HEK293 (cell line): ENCODE results near the gene MRPL55.

ENCODE experiments used
- CTCF ChIA-PET: fragments of 350-600 bp; formaldehyde crosslinking; extraction: SDS; loops from one replicate; lab custom pipeline; 2021; ENCODE audit warnings: antibody characterized with exemption; lab: Yijun Ruan, JAX
- POLR2A ChIA-PET: fragments of 300-600 bp; formaldehyde crosslinking; extraction: SDS; loops from one replicate; lab custom pipeline; 2020; ENCODE audit warnings: antibody characterized with exemption, inconsistent platforms; lab: Yijun Ruan, JAX
- H3K27ac ChIP-seq: fragments of 200-500 bp; sonication (Bioruptor generic); 2 replicates; pipeline ENCODE4 v1.5.1; 2014; ENCODE audit warnings: low read depth, low read length, control low read depth, inconsistent platforms; ENCODE audit errors: extremely low read depth
- H3K36me3 ChIP-seq, 2 experiments: fragments of 200-500 bp in 1 of 2; sonication (Bioruptor generic) in 1 of 2; 1 replicate in 1 of 2; 2 replicates in 1 of 2; pipeline ENCODE4 v1.5.1; 2014 to 2017; ENCODE audit warnings: inconsistent platforms in 2 of 2, low read length in 2 of 2; ENCODE audit not compliant: control insufficient read depth in 2 of 2, insufficient read depth in 1 of 2
- H3K4me1 ChIP-seq: fragments of 200-500 bp; sonication (Bioruptor generic); 2 replicates; pipeline ENCODE4 v1.5.1; 2014; ENCODE audit warnings: mild to moderate bottlenecking, low read length, inconsistent platforms; ENCODE audit not compliant: control insufficient read depth, insufficient read depth
- H3K4me3 ChIP-seq: 2 replicates; pipeline ENCODE4 v1.5.1; 2011; ENCODE audit warnings: low read depth, mild to moderate bottlenecking, control low read depth, low read length, moderate library complexity
- H3K9me3 ChIP-seq: fragments of 200-500 bp; sonication (Bioruptor generic); 2 replicates; pipeline ENCODE4 v1.5.1; 2014; ENCODE audit warnings: low read depth, low read length, inconsistent platforms; ENCODE audit not compliant: control insufficient read depth, insufficient read depth
- CTCF ChIP-seq: fragments of 450-650 bp; formaldehyde crosslinking; IDR thresholded peaks from 2 replicates; pipeline ENCODE4 v1.5.1; 2016; ENCODE audit warnings: missing biosample characterization, missing genetic modification characterization
- GFI1B ChIP-seq: fragments of 450-650 bp; formaldehyde crosslinking; IDR thresholded peaks from 2 replicates; pipeline ENCODE4 v1.5.1; 2016; ENCODE audit warnings: missing biosample characterization, missing genetic modification characterization
- GLIS2 ChIP-seq: fragments of 450-650 bp; formaldehyde crosslinking; IDR thresholded peaks from 2 replicates; pipeline ENCODE4 v1.5.1; 2016; ENCODE audit warnings: missing biosample characterization, missing genetic modification characterization
- OSR2 ChIP-seq: fragments of 450-650 bp; formaldehyde crosslinking; IDR thresholded peaks from 2 replicates; pipeline ENCODE4 v1.5.1; 2016; ENCODE audit warnings: missing biosample characterization, missing genetic modification characterization
- PATZ1 ChIP-seq: fragments of 450-650 bp; formaldehyde crosslinking; IDR thresholded peaks from 2 replicates; pipeline ENCODE4 v1.5.1; 2016; ENCODE audit warnings: missing biosample characterization, missing genetic modification characterization
- PRDM1 ChIP-seq: fragments of 450-650 bp; formaldehyde crosslinking; IDR thresholded peaks from 2 replicates; pipeline ENCODE4; 2016; ENCODE audit warnings: missing biosample characterization, missing genetic modification characterization
- SETDB1 ChIP-seq: IDR thresholded peaks from one replicate; pipeline ENCODE4 v1.6.1; 2017; ENCODE audit warnings: mild to moderate bottlenecking, low read length, moderate library complexity, mixed read lengths; ENCODE audit not compliant: insufficient read length
- SP3 ChIP-seq: fragments of 450-650 bp; formaldehyde crosslinking; IDR thresholded peaks from 2 replicates; pipeline ENCODE4 v1.5.1; 2016; ENCODE audit warnings: missing biosample characterization, missing genetic modification characterization
- ZBTB21 ChIP-seq: fragments of 450-650 bp; formaldehyde crosslinking; IDR thresholded peaks from 2 replicates; pipeline ENCODE4 v1.5.1; 2017; ENCODE audit warnings: missing biosample characterization, missing genetic modification characterization
- ZFP37 ChIP-seq: fragments of 450-650 bp; formaldehyde crosslinking; IDR thresholded peaks from 2 replicates; pipeline ENCODE4 v1.5.1; 2016; ENCODE audit warnings: missing biosample characterization, missing genetic modification characterization
- ZNF184 ChIP-seq: fragments of 450-650 bp; IDR thresholded peaks from 2 replicates; pipeline ENCODE4 v1.5.1; 2018; ENCODE audit warnings: missing biosample characterization, mild to moderate bottlenecking, missing genetic modification characterization
- ZNF24 ChIP-seq: fragments of 450-650 bp; formaldehyde crosslinking; IDR thresholded peaks from 2 replicates; pipeline ENCODE4 v1.5.1; 2016; ENCODE audit warnings: missing biosample characterization, missing genetic modification characterization
- ZNF391 ChIP-seq: fragments of 450-650 bp; formaldehyde crosslinking; IDR thresholded peaks from 2 replicates; pipeline ENCODE4 v1.5.1; 2016; ENCODE audit warnings: low read depth, missing biosample characterization, missing genetic modification characterization, borderline replicate concordance
- ZNF513 ChIP-seq: fragments of 450-650 bp; IDR thresholded peaks from 2 replicates; pipeline ENCODE4 v1.5.1; 2018; ENCODE audit warnings: missing biosample characterization, missing genetic modification characterization
- ZNF514 ChIP-seq: fragments of 450-650 bp; formaldehyde crosslinking; IDR thresholded peaks from 2 replicates; pipeline ENCODE4 v1.5.1; 2016; ENCODE audit warnings: missing biosample characterization, missing genetic modification characterization
- ZNF530 ChIP-seq: fragments of 450-650 bp; formaldehyde crosslinking; IDR thresholded peaks from 2 replicates; pipeline ENCODE4 v1.5.1; 2016; ENCODE audit warnings: low read depth, missing biosample characterization, missing genetic modification characterization
- ZNF571 ChIP-seq: fragments of 450-650 bp; formaldehyde crosslinking; IDR thresholded peaks from 2 replicates; pipeline ENCODE4 v1.5.0; 2017; ENCODE audit warnings: missing biosample characterization, missing genetic modification characterization
- ZNF596 ChIP-seq: fragments of 450-650 bp; IDR thresholded peaks from 2 replicates; pipeline ENCODE4 v1.5.0; 2018; ENCODE audit warnings: missing biosample characterization, mild to moderate bottlenecking, missing genetic modification characterization, moderate library complexity
- ZNF654 ChIP-seq: fragments of 450-650 bp; formaldehyde crosslinking; IDR thresholded peaks from 2 replicates; pipeline ENCODE4 v1.5.1; 2016; ENCODE audit warnings: low read depth, missing biosample characterization, missing genetic modification characterization
- ZNF707 ChIP-seq: fragments of 450-650 bp; formaldehyde crosslinking; IDR thresholded peaks from 2 replicates; pipeline ENCODE4 v1.5.1; 2016; ENCODE audit warnings: missing biosample characterization, missing genetic modification characterization
- ZNF830 ChIP-seq: fragments of 450-650 bp; IDR thresholded peaks from 2 replicates; pipeline ENCODE4 v1.5.0; 2018; ENCODE audit warnings: missing biosample characterization, missing genetic modification characterization, low read depth, mild to moderate bottlenecking, moderate library complexity
- ZXDB ChIP-seq: fragments of 450-650 bp; formaldehyde crosslinking; IDR thresholded peaks from 2 replicates; pipeline ENCODE4 v1.5.1; 2016; ENCODE audit warnings: missing biosample characterization, missing genetic modification characterization
- TF ChIP-seq, protein P1 (sequence below): fragments of 450-650 bp; formaldehyde crosslinking; IDR thresholded peaks from 2 replicates; pipeline ENCODE4 v1.5.1; 2017; ENCODE audit warnings: missing biosample characterization, missing genetic modification characterization
- TF ChIP-seq, protein P2 (sequence below): fragments of 450-650 bp; formaldehyde crosslinking; IDR thresholded peaks from 2 replicates; pipeline ENCODE4 v1.5.1; 2016; ENCODE audit warnings: missing biosample characterization, missing genetic modification characterization
- TF ChIP-seq, protein P3 (sequence below): fragments of 450-650 bp; formaldehyde crosslinking; conservative IDR thresholded peaks from 2 replicates; pipeline ENCODE4 v1.5.1; 2016; ENCODE audit warnings: low read depth, missing biosample characterization, missing genetic modification characterization

MRPL55 gene

DNA sequence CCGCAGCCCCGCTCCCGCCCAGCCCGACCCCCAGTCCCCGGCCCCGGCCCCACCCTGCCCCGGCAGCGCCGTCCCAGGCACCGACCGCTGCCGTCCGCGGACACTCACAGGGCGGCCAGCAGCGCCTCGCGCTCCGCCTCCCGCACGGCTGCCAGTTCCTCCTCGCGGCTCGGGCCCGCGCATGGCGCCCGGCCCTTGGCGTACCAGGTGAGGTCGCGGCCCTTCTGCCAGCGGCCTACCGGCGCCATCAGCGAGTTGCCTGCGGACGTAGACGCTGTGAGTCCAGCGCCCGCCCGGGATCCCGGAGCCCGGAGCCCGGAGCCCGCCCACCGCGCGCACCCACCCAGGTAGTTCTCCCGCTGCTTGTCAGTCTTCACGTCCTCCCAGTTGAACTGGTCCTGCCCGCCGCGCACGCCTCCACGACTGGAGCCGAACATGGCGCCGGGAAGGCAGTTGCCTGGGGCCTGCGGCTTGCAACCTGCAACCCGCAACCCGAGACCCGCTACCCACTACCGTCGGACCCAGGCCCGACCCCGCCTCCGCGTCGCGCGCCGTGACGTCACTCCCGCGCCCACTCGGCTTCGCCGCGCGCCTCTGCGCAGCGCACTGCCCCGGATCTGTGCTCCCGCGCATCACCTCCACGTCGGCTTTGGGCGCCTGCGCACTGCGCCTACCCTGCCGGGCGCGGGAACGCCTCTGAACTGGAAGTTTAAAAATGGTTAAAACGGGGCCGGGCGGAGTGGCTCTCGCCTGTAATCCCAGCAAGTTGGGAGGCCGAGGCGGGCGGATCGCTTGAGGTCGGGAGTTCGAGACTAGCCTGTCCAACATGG is 6.1 kb downstream of the MRPL55 start, which contains the start of gene C1orf35:
C1orf35 (minus strand) TSS at position 535 of the 830 bp plus-strand sequence; CDS start at position 437, 98 bp downstream.
- peak within 1 kb of the TSS; percentile 88 for H3K4me3 ChIP-seq
- no peaks in the 10 kb centered on the region for H3K9me3 ChIP-seq
- H3K27ac ChIP-seq: peak within 1 kb of the TSS; percentile 82
- H3K4me1 ChIP-seq: no peaks in the 10 kb centered on the region; the same call in 1 of the 2 replicates
- peaks cover 13 to 68% of the 10 kb centered on the region in 2 experiments for H3K36me3 ChIP-seq
- ChIA-PET POLR2A (interaction anchor here (1.4 kb wide), 1 partner anchor 304 kb away, joined by 5 read pairs; the partner anchor contains the start of gene TRIM11), CTCF (interaction anchor here (0.8 kb wide), 1 partner anchor 28 kb away, joined by 3 read pairs; no protein-coding TSS in a partner anchor)
- TF ChIP-seq ZNF530 (tag by site-specific recombination): no peak
- TF ChIP-seq ZNF830 (tag by site-specific recombination): no peak
- no peak for TF ChIP-seq ZNF571 (tag by site-specific recombination)
- peak; percentile 20; the same call in 1 of the 2 replicates for TF ChIP-seq ZNF596 (tag by site-specific recombination)
- peak; percentile 70 for TF ChIP-seq GLIS2 (tag by site-specific recombination)
- TF ChIP-seq ZBTB21 (tag by site-specific recombination): peak; percentile 92
- TF ChIP-seq PRDM1 (tag by site-specific recombination): no peak
- TF ChIP-seq, protein P1, sequence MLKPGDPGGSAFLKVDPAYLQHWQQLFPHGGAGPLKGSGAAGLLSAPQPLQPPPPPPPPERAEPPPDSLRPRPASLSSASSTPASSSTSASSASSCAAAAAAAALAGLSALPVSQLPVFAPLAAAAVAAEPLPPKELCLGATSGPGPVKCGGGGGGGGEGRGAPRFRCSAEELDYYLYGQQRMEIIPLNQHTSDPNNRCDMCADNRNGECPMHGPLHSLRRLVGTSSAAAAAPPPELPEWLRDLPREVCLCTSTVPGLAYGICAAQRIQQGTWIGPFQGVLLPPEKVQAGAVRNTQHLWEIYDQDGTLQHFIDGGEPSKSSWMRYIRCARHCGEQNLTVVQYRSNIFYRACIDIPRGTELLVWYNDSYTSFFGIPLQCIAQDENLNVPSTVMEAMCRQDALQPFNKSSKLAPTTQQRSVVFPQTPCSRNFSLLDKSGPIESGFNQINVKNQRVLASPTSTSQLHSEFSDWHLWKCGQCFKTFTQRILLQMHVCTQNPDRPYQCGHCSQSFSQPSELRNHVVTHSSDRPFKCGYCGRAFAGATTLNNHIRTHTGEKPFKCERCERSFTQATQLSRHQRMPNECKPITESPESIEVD (tag by site-specific recombination): no peak
- TF ChIP-seq ZXDB (tag by site-specific recombination): peak; percentile 93
- TF ChIP-seq ZNF184: 0 out of 2 replicates have a peak, but pooled peaks have one; percentile 34
- TF ChIP-seq SETDB1: no peak
- TF ChIP-seq ZNF24 (tag by site-specific recombination): peak; percentile 32; the same call in 1 of the 2 replicates
- peak; percentile 95 for TF ChIP-seq SP3
- TF ChIP-seq PATZ1 (tag by site-specific recombination): peak; percentile 76
- no peak for TF ChIP-seq ZNF654 (tag by site-specific recombination)
- peak; percentile 75; the same call in 1 of the 2 replicates for TF ChIP-seq ZNF391 (tag by site-specific recombination)
- TF ChIP-seq, protein P2, sequence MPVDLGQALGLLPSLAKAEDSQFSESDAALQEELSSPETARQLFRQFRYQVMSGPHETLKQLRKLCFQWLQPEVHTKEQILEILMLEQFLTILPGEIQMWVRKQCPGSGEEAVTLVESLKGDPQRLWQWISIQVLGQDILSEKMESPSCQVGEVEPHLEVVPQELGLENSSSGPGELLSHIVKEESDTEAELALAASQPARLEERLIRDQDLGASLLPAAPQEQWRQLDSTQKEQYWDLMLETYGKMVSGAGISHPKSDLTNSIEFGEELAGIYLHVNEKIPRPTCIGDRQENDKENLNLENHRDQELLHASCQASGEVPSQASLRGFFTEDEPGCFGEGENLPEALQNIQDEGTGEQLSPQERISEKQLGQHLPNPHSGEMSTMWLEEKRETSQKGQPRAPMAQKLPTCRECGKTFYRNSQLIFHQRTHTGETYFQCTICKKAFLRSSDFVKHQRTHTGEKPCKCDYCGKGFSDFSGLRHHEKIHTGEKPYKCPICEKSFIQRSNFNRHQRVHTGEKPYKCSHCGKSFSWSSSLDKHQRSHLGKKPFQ (tag by site-specific recombination): no peak; the same call in 1 of the 2 replicates
- peak; percentile 92 for TF ChIP-seq ZFP37 (tag by site-specific recombination)
- no peak for TF ChIP-seq ZNF514 (tag by site-specific recombination)
- TF ChIP-seq, protein P3, sequence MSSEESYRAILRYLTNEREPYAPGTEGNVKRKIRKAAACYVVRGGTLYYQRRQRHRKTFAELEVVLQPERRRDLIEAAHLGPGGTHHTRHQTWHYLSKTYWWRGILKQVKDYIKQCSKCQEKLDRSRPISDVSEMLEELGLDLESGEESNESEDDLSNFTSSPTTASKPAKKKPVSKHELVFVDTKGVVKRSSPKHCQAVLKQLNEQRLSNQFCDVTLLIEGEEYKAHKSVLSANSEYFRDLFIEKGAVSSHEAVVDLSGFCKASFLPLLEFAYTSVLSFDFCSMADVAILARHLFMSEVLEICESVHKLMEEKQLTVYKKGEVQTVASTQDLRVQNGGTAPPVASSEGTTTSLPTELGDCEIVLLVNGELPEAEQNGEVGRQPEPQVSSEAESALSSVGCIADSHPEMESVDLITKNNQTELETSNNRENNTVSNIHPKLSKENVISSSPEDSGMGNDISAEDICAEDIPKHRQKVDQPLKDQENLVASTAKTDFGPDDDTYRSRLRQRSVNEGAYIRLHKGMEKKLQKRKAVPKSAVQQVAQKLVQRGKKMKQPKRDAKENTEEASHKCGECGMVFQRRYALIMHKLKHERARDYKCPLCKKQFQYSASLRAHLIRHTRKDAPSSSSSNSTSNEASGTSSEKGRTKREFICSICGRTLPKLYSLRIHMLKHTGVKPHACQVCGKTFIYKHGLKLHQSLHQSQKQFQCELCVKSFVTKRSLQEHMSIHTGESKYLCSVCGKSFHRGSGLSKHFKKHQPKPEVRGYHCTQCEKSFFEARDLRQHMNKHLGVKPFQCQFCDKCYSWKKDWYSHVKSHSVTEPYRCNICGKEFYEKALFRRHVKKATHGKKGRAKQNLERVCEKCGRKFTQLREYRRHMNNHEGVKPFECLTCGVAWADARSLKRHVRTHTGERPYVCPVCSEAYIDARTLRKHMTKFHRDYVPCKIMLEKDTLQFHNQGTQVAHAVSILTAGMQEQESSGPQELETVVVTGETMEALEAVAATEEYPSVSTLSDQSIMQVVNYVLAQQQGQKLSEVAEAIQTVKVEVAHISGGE (tag by site-specific recombination): peak; percentile 46
- no peak for TF ChIP-seq ZNF707 (tag by site-specific recombination)
- peak; percentile 51; the same call in 1 of the 2 replicates for TF ChIP-seq CTCF (tag by site-specific recombination)
- peak; percentile 45; the same call in 1 of the 2 replicates for TF ChIP-seq OSR2 (tag by site-specific recombination)
- TF ChIP-seq ZNF513 (tag by site-specific recombination): no peak; the same call in 1 of the 2 replicates
- no peak for TF ChIP-seq GFI1B (tag by site-specific recombination)
